H1 (cell line): ENCODE measurements around the gene PIK3CG. TPM values are rescaled to one million over a fixed set of nuclear protein-coding genes. Genes with fewer than 3 reads are reported as not detected.

Source experiments
- CHD2 ChIP-seq: IDR thresholded peaks from 2 replicates; pipeline ENCODE4 v1.6.1; 2012; ENCODE audit warnings: low read length, improper control_type of control experiment
- CHD7 ChIP-seq: fragments of 300-600 bp; sonication (generic); IDR thresholded peaks from 2 replicates; pipeline ENCODE4 v1.7.1; 2012; ENCODE audit warnings: low read length, moderate library complexity, mild to moderate bottlenecking, inconsistent platforms; ENCODE audit not compliant: insufficient replicate concordance
- KDM4A ChIP-seq: IDR thresholded peaks from one replicate; pipeline ENCODE4 v1.7.1; 2012; ENCODE audit warnings: low read depth, mild to moderate bottlenecking, moderate library complexity, low read length, inconsistent platforms; ENCODE audit not compliant: severe bottlenecking
- NANOG ChIP-seq: IDR thresholded peaks from 2 replicates; pipeline ENCODE4 v1.6.1; 2011; ENCODE audit warnings: low read length, low read depth, mild to moderate bottlenecking, inconsistent platforms; ENCODE audit not compliant: insufficient read depth, poor library complexity, severe bottlenecking
- POLR2A ChIP-seq, 2 experiments: IDR thresholded peaks; 1 replicate in 1 of 2; 2 replicates in 1 of 2; pipeline ENCODE4 v1.6.1; 2011; ENCODE audit warnings: low read depth in 2 of 2, low read length in 2 of 2, mild to moderate bottlenecking in 2 of 2; ENCODE audit errors: control extremely low read depth in 1 of 2
- RFX5 ChIP-seq: IDR thresholded peaks from 2 replicates; pipeline ENCODE4 v1.6.1; 2011; ENCODE audit warnings: low read depth, low read length, improper control_type of control experiment, borderline replicate concordance
- SIRT6 ChIP-seq: IDR thresholded peaks from one replicate; pipeline ENCODE4 v1.7.1; 2012; ENCODE audit warnings: low read length, inconsistent platforms
- USF2 ChIP-seq: IDR thresholded peaks from 2 replicates; pipeline ENCODE4 v1.6.1; 2011; ENCODE audit warnings: low read length, improper control_type of control experiment
- polyA plus RNA-seq, 7 experiments: library from polyadenylated mRNA; depleted of rRNA in 3 of 7; stranded (reverse) in 5 of 7; unstranded in 2 of 7; fragments of >200 nt in 5 of 7; fragments of 200-250 nt in 2 of 7; gene quantifications; 1 replicate in 5 of 7; 2 replicates in 1 of 7; 4 replicates in 1 of 7; pipeline versions ENCODE4 v1.2.1 to v1.2.3, GENCODE V29; 2011 to 2013; ENCODE audit warnings: missing spikeins in 2 of 7, mixed read lengths in 2 of 7
- total RNA-seq: library from RNA; stranded (reverse); fragmentation: NEBNext Ultra II Directional; extraction: Animal tissue kit (Norgen Biotek cat#: 25700); gene quantifications from 2 replicates; pipeline ENCODE4 v1.2.1, GENCODE V29; 2021

The PIK3CG gene
- total and polyA plus RNA-seq, 2 of the 8 experiments (the other 6 are each of a cell fraction or from before 2014, with no cell fraction given): not detected

- TF ChIP-seq CHD7 (no peak), CHD2 (no peak), USF2 (no peak), RFX5 (no peak), SIRT6 (no peak), KDM4A (no peak), POLR2A (IDR thresholded peaks at IDR 0.05; ENCODE audit: control extremely low read depth in 1 of 2, low read depth in 2 of 2, low read length in 2 of 2) (no peak), NANOG (no peak)
- TF ChIP-seq, all 59 proteins: peak for 0
Measured at GRCh38 chr7:106839511-106839910, 25.6 kb upstream of the PIK3CG start (continued).
